Measurements from ENCODE around the gene NECAB2. TPM values are rescaled to one million over a fixed set of nuclear protein-coding genes. Genes with fewer than 3 reads are reported as not detected.

The NECAB2 gene
- total RNA-seq, 1 donor from 2014 or later, result 1.9 TPM

DNA sequence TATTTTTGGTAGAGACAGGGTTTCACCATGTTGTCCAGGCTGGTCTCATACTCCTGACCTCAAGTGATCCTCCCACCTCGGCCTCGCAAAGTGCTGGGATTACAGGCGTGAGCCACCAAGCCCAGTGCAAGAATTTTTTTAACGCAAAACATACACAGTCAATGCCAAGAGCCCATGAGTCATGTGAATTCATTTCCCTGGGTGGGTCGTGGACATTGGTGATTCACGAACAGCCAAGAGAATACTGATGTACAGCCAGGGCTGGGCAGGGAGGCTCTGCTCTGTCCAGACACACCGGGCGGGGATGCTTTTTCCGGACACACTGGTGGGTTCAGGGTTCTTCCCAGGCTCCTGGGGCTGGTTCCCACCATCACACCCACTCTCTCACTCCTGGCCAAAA is 56.8 kb downstream of the NECAB2 start:
- no peak for DNase-seq

DNA sequence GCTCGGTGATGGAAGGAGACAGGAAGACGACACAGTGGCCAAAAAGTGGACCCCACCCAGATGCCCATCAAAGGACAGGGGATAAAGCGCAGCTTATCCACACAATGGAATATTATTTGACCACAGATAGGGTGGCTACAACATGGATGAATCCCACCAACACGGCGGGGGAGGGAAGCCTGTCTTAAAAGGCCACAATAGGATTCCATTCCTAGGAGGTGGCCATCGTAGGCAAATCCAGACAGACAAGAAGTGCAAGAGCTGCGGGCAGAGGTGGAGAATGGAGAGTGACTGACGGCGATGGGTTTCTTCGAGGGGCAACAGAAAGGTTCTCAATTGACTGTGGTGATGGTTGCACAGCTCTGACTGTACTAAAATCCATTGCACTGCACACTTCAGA is 58.6 kb downstream of the NECAB2 start:
- no peak for DNase-seq

DNA sequence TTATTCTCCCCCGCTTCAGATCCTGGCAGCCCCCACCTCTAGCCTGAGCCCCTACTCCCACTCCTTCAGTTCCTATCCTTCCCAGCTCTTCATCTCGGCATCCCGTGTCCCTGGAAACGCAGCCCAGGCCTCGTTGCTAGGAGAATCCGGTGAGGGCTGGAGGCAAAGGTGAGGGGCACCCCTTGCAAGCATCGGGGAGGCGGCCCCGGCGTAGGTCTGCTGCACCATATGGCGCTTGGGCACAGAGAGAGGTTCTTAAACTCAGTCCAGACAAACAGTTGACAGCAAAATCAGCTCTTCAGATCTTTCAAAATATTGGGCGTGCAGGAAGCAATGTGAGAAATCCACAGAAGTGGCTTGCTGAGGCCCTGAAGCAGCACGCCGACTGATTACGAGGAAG is 59.6 kb downstream of the NECAB2 start:
- no peak for DNase-seq

DNA sequence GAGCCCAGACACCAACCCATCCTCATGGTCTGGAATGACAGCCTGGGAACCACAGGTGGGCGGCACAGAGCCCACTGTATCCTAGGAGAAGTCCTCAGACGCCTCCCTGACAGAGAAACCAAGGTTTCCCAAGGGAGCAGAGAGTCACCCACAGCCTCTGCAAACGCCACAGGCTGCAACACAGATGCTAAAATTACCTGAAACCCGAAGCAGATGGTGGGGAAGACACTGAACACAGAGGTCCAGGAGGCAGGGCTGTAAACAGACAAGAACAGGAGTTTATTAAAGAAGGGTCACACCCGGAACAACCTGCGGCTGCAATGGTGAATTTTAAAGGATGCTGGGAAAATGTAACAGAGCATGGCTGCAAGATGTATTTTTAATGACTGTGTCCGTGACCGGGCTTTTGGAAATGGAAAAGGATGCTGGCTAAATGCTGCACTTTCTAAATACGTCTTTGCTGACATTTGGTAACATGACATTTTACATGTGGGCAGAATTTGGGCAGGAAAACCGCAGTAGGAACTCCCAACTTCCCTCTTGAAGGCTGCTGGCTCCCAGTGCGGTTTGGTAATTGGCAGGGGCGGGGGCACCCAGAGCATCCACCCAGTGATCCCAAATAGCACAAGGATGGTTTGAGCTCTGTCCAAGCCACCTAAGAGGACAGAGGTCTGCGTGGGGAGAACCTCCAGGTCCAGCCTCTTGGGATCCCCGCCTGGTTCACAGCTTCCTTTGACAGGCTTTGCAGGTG is 61.4 kb downstream of the NECAB2 start:
- DNase-seq, result no peak

DNA sequence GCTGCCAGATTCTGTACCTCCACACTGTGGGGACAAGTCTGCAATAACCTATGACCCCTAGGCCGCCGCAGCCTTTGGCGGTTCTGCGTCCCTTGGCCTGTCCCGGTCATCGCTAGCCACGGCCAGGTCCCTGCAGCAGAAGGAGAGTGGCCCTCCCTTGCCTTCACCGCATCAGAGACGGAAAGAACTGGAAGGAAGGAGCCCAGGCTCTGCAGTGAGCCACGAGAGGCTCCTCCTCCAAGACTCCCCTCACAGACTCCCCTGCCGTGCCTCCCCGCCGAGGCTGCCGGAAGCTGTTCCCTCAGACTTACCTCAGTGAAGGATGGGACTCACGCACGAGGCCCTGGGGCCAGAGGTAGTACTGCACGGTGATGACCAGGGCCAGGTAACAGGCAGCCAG is 63.5 kb downstream of the NECAB2 start:
- DNase-seq, result no peak

DNA sequence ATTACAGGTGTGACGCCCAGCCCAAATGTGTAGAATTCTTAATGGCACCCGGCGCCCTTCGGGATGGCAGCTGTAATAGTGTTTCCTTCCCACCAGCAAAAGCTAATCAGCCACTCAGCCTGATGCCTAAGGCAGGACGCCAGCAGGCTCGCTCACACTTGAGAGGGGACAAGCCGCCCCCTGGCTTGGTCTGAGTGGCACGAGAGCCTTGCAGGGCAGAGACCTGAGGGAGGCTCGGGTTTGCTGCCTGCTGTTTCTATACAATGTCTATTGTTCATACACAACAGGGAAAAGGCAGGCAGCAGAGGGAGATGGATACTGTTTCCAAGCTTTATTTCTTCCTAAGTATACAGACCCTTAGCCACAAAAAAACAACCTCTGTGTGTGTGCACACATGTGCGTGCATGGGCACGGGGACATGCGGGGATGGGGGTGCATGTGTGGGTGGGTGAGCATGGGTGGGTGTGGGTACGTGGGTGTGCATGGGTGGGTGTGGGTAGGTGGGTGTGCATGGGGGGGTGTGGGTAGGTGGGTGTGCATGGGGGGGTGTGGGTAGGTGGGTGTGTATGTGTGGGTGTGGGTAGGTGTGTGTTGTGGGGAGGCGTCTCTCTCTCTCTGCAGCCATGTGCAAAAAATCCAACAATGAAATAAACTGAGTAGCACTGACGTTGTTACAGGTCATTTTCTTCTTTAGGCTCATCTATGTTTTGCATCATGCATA is 64.6 kb downstream of the NECAB2 start:
- no peak for DNase-seq

DNA sequence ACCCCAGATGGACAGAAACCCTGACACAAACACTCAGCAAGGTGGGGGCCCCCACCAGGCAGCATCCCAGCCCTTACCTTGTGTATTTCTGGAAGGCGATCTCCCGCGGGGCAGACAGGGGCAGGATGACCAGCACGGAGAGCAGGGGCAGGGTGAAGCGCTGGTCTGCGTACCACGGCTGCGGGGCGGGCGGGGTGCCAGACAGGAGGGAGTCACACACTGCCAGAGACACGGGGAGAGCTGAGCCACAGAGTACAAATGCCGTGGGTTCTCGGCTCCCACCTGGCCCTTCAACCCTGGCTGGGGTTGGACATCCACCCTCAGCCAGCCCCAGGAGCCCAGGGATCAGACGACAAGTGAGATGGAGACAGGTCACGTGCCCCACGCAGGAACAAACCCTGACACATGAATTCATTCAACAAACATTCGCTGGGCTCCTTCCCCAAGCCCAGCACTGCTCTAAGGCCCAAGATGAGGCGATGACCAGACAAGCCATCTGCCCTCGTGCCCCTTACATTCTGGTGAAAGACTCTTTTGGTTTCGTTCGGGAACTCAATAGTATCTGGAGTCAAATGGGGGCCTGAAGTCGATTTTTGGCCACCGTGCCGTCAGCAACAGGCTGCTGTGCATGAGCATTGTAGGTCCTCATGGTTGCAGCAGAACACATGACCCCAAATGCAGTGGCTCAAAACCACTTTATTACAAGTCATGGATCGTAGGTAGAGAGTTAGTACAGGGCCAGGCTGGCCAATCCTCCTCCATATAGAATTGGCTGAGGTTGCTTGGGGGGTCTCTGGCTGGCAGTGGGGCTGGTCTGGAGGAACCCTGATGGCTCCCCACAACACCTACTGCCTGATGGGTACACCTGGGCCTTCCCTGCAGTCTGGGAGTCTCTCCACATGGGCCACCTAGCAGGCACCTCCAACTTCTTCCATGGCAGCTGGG is 65.5 kb downstream of the NECAB2 start:
- DNase-seq, result no peak

DNA sequence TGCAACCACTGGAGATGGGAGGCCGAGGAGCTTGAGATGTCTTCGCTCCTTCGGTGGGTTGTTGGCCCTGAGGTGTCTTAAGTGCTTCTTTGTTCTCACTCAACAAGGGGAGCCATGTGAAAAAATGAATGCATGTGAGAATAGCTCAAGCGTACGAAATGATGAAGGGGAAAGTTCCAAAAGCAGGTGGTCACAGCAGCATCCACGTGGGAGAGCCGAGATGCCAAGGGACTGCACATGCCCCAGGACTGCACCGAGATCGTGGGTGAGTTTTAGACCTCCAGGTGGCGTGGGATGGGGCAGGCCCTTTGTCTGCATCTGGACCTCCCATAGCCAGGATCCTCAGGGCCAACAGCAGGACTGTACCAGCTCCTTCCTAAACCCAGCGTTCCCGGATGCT is 66.5 kb downstream of the NECAB2 start:
- DNase-seq, result no peak

DNA sequence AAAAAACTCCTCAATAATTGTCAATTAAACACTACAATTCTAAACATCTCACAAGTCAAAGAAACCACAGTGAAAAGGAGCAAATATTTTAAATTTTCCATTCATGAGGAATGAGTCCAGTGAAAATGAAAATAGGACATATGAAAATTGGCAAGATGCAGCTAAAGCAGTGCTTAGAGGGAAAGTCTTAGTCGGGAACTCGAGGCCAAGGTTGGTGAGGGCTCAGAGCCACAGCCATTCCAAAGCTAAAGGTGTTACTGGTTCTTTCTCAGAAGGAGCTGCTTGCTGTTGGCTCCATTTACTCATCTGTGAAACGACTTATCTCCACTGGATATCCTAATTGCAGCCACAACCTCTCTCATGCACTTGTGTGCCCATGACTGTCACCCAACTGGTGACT is 68.1 kb downstream of the NECAB2 start:
- DNase-seq, result no peak

DNA sequence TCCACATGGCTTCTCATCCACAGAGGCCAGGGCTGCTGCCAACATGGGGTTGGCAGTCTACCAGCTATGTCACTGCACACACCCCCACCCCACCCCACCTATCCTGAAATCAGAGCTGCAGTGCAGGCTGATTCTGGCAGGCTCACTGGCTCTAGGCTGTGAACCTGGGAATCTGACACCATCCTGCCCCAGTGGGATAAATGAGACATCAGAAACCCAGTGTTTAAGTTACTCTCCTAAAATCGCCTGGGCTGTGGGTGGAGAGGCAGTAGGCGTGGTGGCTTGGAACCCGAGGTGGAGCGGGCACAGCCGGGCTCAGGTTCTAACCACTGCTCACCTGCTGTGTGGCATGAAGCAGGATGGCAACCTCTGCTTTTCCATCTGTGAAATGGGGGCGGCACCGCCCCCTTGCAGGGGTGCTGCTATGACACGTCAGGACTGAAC is 69.0 kb downstream of the NECAB2 start:
- DNase-seq, result no peak

DNA sequence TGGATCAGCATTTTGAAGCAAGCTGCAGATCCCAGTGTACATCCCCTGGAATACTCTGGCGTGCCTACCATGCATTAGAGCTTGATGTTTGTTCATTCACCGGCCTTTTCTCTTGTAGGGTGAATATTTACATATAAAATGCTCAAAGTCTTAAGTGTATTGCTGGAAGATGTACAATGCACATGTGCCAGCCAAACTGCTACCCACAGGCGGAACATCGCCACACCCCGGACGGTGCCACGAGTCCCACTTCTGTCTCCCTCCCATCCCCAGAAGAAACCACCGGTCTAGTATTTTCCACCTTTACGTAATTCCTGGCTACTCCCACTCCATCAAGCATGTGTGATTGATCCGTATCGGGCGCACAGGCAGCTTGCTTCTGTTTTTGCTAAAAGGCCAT is 70.4 kb downstream of the NECAB2 start:
- DNase-seq, result no peak

DNA sequence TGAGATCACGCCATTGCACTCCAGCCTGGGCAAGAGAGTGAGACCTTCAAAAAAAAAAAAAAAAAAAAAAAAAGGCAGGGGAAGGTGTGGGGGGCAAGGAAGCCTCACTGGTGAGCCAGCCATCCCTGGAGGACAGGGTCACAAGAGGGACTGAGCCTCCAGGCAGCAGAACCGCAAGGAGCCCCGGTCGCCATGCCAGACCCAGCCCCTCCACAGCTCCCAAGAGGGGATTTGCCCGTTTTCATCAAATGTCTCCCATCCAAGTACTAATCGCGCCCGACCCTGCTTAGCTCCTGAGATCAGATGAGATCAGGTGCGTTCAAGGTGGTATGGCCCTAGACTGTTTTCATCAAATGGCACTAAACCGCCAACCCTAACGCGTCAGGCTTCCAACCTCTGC is 71.7 kb downstream of the NECAB2 start:
- DNase-seq, result no peak

DNA sequence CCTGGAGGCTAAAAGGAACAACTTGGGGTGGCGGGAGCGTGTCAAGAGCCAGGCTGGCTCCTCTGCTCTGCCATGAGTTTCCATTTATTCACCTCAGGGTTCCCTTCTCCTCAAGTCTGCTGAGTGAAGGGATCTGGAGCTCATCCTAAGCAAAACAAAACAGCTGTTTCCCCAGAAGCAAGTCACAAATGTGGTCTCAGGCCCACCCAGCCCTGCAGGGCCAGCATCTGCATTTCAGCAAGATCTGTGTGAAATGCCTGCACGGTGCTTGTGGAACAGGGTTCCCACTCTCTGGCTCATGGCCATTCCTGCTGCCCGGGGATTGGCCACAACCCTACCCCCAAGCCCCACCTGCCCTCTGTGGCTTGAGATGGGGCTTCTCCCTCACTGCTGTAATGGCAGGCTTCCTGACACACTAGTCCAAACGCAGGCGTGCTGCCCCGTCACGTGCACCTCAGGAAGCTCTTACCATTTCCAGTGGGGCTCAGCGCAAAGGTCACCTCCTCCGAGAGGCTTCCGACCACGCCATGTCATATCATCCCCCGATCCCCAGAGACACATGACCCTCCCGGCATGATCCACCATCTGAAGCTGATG is 72.3 kb downstream of the NECAB2 start:
- no peak for DNase-seq

DNA sequence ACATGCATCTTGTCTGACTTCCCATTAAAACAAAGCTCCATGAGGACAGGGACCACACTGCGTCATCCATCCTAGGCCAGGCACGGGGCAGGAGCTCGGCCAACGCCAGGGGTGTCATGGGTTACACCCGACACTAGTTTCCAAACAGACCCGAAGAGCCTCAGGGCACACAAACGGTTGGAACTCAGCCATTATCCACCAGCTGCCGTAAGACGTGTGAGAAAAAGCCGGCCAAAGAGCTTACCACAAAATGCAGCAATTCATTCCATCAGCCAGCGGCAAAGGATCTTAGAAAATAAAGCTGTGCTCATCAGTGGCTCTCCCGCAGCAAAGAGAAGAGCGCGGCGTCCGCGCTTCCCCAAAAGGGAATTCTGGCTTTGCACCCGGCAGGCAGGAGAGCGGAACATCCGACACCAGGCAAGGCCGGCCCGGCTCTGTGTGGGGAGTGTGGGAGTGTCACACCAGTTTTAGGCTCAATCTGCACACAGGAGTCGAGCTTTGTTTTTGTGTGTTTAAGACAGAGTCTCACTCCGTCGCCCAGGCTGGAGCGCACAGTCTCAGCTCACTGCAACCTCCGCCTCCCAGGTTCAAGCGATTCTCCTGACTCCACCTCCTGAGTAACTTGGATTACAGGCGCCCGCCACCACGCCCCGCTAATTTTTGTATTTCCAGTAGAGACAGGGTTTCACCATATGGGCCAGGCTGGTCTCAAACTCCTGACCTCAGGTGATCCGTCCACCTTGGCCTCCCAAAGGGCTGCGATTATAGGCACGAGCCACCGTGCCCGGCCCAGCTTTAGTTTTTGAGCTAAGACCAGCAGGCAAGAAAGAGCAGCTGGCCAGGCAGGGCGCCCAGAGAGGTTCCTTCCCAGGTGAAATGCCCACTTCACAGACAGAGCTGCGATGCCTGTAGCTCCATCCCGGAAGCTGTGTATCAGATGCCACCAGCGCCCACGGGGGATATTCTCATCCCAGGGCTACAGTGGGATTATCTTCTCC is 73.1 kb downstream of the NECAB2 start:
- no peak for DNase-seq

DNA sequence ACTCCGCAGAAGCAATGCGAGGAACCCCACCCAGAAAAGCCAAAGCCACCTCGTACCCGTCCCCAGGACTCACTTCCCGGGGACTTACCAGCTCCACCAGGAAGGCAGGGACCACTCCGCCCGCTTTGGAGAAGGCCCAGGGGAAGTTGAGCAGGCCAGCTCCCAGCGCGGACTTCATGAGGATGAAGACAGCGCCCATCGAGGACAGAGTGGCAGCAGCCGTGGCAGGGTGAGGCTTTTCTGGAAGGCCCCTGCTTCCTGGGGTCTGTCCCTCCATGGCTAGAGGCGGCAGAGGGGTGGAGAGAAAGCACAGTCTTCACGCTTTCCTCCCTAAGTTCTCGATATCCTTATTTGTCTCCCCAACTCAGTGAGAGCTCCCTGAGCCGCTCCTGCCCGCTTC is 73.8 kb downstream of the NECAB2 start:
- no peak for DNase-seq

DNA sequence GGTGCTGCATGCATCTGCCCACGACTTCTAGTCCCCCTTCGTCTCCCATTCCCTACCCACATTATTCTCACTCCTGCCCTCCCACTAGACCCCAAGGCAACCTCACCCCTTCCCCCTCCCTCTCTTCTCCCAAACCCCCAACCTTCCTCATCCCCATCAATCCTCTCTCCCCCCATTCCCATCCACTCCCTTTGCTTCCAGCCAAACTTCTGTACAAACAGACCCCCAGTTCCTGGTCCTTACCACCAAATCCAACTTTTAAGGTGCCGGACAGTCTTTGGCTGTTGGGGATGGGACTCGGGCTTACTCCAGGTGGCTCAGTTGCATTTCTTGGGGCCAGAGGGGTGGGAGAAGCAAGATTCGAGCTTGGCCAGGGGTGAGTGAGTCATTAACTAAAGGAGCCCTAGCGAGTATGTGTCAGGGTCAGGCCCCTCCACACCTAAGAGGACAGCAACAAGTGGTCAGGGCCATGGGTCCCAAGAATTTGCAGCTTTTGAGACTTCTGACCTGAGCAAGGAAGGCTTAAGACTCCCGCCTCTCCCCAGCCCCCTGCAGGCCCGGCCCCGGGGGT is 74.3 kb downstream of the NECAB2 start, which contains the start of gene SLC38A8:
Gene SLC38A8, minus strand, starts transcription at position 488 of the 571 bp plus-strand sequence. CDS start 638 bp downstream, outside the sequence.
- no peak for DNase-seq

DNA sequence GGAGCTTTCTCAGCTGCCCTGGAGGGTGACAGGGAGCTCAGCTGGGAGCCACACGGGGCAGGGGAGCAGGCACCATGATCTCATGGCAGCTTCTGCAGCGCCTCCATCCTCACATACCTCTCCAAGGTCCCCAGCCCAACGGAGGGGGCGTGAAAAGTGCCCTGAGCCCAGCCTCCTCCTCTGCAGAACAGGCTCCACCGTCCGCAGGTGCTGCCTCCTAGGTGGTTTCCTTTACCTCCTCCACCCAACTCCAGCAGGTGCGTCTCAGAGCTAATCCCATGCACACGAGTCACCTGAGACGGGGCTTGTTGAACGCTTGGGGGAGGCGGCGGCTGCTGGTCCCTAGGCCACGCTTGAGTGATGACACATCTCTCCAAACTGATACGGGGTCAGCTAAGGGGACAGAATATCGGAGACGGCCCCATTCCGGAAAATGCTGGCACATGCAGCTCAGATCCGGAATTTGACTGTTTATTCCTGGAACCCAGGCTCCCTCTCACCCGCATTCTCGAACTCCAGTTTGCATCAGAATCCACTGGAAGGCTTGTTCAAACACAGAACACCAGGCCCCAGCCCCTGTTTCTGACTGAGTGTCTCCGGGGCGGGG is 74.9 kb downstream of the NECAB2 start:
- no peak for DNase-seq

DNA sequence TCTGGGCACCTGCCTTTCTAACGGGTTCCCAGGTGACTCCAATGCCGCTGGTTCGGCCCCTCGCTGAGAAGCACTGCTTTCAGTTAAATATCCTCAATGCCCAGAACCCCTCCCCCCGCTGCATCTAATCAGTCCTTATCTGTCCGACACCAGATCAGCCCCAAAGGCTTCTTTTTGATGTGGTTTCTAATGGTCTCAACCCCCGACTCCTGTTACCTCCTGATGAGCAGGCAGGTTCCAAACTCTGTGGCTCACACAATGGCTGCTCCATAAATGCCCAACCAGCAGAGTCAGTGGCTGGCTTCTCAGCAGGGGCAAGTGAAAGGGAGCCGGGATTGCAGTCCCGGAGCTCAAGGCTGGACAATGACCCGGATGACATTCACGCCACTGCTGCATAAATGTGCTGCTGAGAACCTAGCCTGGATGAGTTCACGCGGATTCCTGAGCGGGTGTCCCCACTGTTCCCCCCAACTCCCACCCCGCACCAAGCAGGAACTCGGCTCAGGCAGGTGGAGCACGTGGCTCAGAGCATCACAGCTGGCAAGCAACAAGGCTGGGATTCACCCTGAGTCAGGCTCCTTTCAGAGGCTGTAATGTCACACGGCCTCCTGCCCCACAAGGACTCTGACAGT is 75.6 kb downstream of the NECAB2 start:
- no peak for DNase-seq

DNA sequence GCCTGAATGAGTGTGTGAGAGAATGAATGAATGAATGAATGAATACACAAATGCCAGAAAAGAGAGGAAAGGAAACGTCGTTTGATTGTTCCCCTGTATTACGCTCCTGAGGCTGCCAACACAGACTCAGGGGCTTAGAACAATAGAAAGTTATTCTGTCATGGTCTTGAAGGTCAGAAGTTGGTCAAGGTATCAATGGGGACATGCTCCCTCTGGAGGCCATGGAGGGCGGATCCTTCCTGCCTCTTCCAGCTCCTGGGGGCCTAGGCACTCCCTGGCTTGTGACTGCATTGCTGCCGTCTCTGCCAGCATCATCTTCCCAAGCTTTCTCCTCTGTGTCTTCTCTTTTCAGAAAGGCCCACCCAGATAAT is 76.1 kb downstream of the NECAB2 start:
- no peak for DNase-seq
